GM04503 (cell line): ENCODE results near the gene CENPN.

ENCODE experiments used
- DNase-seq: peaks from one replicate; pipeline ENCODE4 v3.0.0-alpha.2; 2012; ENCODE audit warnings: low read depth

Gene CENPN

DNA sequence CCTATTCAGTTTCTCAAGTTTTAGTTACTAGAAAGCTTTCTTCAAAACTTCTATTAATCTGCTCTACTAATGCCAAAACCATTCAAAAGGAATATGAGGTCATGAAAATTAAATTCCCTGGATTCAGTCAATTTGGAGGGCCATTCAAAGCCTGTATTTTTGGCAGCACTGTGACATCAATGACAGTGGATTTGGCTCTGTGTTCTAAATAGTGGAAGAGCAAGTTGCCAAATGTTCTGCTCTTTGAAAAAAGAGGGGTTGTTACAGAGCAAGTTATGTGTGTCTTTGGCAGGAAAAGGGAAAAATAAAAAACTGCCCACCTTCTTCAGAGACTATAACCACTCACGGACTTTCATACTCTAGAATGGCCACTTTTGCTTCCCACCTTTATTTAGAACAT, 73.2 kb downstream of the CENPN start:
- no peak for DNase-seq

DNA sequence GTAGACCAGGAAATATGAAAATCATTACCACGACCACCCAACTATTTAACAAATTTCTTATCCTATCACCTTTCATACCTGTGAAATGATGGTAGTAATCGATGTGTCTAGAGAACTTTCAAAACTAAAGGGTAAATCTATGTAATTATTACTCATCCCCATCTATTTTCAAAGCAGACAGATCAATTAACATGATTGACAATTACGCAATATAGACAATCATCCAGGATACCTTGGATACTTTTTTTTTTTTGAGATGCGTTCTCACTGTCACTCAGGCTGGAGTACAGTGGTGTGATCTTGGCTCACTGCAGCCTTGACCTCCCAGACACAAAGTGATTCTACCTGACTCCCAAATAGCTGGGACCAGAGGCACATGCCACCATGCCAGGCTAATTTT, 74.0 kb downstream of the CENPN start:
- no peak for DNase-seq
